Pons (tissue), 1 donor: Measurements from ENCODE around the gene CHD2.

Experiments used
- DNase-seq: peaks from one replicate; pipeline ENCODE4 v3.0.0-alpha.2; 2016; ENCODE audit warnings: low spot score

The CHD2 gene

GRCh38 chr15:92962914-92963313, 62.8 kb downstream of the CHD2 start:
- no peak for DNase-seq

GRCh38 chr15:92963794-92964193, 63.7 kb downstream of the CHD2 start:
- DNase-seq, result no peak

- no peak for DNase-seq
These were observed 69.0 kb downstream of the CHD2 start for GRCh38 chr15:92968926-92969651.

GRCh38 chr15:92970656-92971055, 70.5 kb downstream of the CHD2 start:
- no peak for DNase-seq

GRCh38 chr15:92971081-92971480, 71.0 kb downstream of the CHD2 start:
- no peak for DNase-seq

- DNase-seq, result no peak
These were observed 71.6 kb downstream of the CHD2 start for GRCh38 chr15:92971713-92972112.

- no peak for DNase-seq
These were observed 74.2 kb downstream of the CHD2 start for GRCh38 chr15:92974183-92974915.

- no peak for DNase-seq
These were observed 79.0 kb downstream of the CHD2 start for GRCh38 chr15:92979011-92979701.

- no peak for DNase-seq
These were observed 81.2 kb downstream of the CHD2 start for GRCh38 chr15:92981333-92981732.

GRCh38 chr15:92984161-92984560, 84.0 kb downstream of the CHD2 start:
- DNase-seq, result peak; percentile 96

GRCh38 chr15:92989470-92989869, 89.3 kb downstream of the CHD2 start:
- DNase-seq, result no peak

- no peak for DNase-seq
These were observed 89.9 kb downstream of the CHD2 start for GRCh38 chr15:92990031-92990430.

GRCh38 chr15:92992720-92993119, 92.6 kb downstream of the CHD2 start:
- DNase-seq, result no peak

GRCh38 chr15:92997821-92998220, 97.7 kb downstream of the CHD2 start:
- DNase-seq, result no peak

GRCh38 chr15:93001156-93001555, 101.0 kb downstream of the CHD2 start:
- no peak for DNase-seq

- no peak for DNase-seq
These were observed 101.8 kb downstream of the CHD2 start for GRCh38 chr15:93001881-93002280.

- DNase-seq, result no peak
These were observed 105.0 kb downstream of the CHD2 start for GRCh38 chr15:93005133-93005532.

- DNase-seq, result no peak
These were observed 107.9 kb downstream of the CHD2 start for GRCh38 chr15:93007994-93008393.

- DNase-seq, result no peak
These were observed 112.7 kb downstream of the CHD2 start for GRCh38 chr15:93012786-93013185.

- DNase-seq, result no peak
These were observed 117.4 kb downstream of the CHD2 start for GRCh38 chr15:93017526-93017925.

- DNase-seq, result peak; percentile 75
These were observed 118.5 kb downstream of the CHD2 start for GRCh38 chr15:93018574-93018973.

- DNase-seq, result no peak
These were observed 119.0 kb downstream of the CHD2 start for GRCh38 chr15:93019090-93019489.

GRCh38 chr15:93019971-93020370, 119.8 kb downstream of the CHD2 start:
- no peak for DNase-seq
